ENCODE data around the gene PSMD1. TPM values are rescaled to one million over a fixed set of nuclear protein-coding genes. Genes with fewer than 3 reads are reported as not detected.

Gene PSMD1
- total RNA-seq, 1 experiment from 2014 or later, result 133 TPM

- TF ChIP-seq, protein P1, sequence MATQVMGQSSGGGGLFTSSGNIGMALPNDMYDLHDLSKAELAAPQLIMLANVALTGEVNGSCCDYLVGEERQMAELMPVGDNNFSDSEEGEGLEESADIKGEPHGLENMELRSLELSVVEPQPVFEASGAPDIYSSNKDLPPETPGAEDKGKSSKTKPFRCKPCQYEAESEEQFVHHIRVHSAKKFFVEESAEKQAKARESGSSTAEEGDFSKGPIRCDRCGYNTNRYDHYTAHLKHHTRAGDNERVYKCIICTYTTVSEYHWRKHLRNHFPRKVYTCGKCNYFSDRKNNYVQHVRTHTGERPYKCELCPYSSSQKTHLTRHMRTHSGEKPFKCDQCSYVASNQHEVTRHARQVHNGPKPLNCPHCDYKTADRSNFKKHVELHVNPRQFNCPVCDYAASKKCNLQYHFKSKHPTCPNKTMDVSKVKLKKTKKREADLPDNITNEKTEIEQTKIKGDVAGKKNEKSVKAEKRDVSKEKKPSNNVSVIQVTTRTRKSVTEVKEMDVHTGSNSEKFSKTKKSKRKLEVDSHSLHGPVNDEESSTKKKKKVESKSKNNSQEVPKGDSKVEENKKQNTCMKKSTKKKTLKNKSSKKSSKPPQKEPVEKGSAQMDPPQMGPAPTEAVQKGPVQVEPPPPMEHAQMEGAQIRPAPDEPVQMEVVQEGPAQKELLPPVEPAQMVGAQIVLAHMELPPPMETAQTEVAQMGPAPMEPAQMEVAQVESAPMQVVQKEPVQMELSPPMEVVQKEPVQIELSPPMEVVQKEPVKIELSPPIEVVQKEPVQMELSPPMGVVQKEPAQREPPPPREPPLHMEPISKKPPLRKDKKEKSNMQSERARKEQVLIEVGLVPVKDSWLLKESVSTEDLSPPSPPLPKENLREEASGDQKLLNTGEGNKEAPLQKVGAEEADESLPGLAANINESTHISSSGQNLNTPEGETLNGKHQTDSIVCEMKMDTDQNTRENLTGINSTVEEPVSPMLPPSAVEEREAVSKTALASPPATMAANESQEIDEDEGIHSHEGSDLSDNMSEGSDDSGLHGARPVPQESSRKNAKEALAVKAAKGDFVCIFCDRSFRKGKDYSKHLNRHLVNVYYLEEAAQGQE (IDR thresholded peaks at IDR 0.05; ENCODE audit: low read depth), result no peak
- TF ChIP-seq EZH2phosphoT487 (IDR thresholded peaks at IDR 0.05; ENCODE audit: borderline replicate concordance) (no peak), CBX3 (IDR thresholded peaks at IDR 0.05; ENCODE audit: low read depth) (no peak)
Observed at GRCh38 chr2:231129216-231129615, 72.5 kb downstream of the PSMD1 start (continued).

- H3K4me3 ChIP-seq (replicated peaks in 1 of 2; ENCODE audit: low read depth in 1 of 2, low read length in 2 of 2), result no peak overlapping the region
- TF ChIP-seq CBX3 (IDR thresholded peaks at IDR 0.05; ENCODE audit: low read depth) (no peak), CEBPB (IDR thresholded peaks at IDR 0.05; ENCODE audit: low read depth) (no peak), EZH2phosphoT487 (IDR thresholded peaks at IDR 0.05; ENCODE audit: borderline replicate concordance) (no peak), MAX (IDR thresholded peaks at IDR 0.05) (no peak), SP1 (IDR thresholded peaks at IDR 0.05; ENCODE audit: low read depth) (no peak), ELF1 (IDR thresholded peaks at IDR 0.05; ENCODE audit: borderline replicate concordance, low read depth) (no peak), SIN3A (IDR thresholded peaks at IDR 0.05; ENCODE audit: low read depth) (no peak), RAD21 (IDR thresholded peaks at IDR 0.05; ENCODE audit: low read depth) (no peak), JUND (IDR thresholded peaks at IDR 0.05) (no peak), ZBTB33 (IDR thresholded peaks at IDR 0.05; ENCODE audit: extremely low read depth, insufficient replicate concordance, low read length) (no peak), EGR1 (IDR thresholded peaks at IDR 0.05; ENCODE audit: low read depth) (no peak), EZH2 (IDR thresholded peaks at IDR 0.05) (no peak), POLR2A (IDR thresholded peaks at IDR 0.05; ENCODE audit: borderline replicate concordance, extremely low read depth, insufficient read depth, insufficient read length) (no peak), SRF (IDR thresholded peaks at IDR 0.05; ENCODE audit: low read depth) (no peak), ZFX (IDR thresholded peaks at IDR 0.05) (no peak)
- TF ChIP-seq, protein P2, sequence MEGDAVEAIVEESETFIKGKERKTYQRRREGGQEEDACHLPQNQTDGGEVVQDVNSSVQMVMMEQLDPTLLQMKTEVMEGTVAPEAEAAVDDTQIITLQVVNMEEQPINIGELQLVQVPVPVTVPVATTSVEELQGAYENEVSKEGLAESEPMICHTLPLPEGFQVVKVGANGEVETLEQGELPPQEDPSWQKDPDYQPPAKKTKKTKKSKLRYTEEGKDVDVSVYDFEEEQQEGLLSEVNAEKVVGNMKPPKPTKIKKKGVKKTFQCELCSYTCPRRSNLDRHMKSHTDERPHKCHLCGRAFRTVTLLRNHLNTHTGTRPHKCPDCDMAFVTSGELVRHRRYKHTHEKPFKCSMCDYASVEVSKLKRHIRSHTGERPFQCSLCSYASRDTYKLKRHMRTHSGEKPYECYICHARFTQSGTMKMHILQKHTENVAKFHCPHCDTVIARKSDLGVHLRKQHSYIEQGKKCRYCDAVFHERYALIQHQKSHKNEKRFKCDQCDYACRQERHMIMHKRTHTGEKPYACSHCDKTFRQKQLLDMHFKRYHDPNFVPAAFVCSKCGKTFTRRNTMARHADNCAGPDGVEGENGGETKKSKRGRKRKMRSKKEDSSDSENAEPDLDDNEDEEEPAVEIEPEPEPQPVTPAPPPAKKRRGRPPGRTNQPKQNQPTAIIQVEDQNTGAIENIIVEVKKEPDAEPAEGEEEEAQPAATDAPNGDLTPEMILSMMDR (IDR thresholded peaks at IDR 0.05 in 2 of 3, conservative IDR thresholded peaks at IDR 0.05 in 1 of 3; ENCODE audit: borderline replicate concordance in 1 of 3, insufficient read depth in 1 of 3, low read depth in 2 of 3, low read length in 2 of 3), result no peak
- no peak overlapping the region for H3K9ac ChIP-seq (ENCODE audit: low read length)
- H3K9me3 ChIP-seq (ENCODE audit: control insufficient read depth in 1 of 2, insufficient read depth in 1 of 2, low read depth in 1 of 2, low read length in 2 of 2), result no peaks in the 10 kb centered on the region
- H2AFZ ChIP-seq (ENCODE audit: low read depth, low read length, poor library complexity, severe bottlenecking), result no peak overlapping the region
- no TSS peak for BruUV-seq (replicated peaks)
- RAD21 ChIA-PET (ENCODE audit: low non-redundant PET in 1 of 2, low total read pairs in 2 of 2, uncharacterized antibody in 2 of 2, unreplicated experiment in 2 of 2), result no interaction called here
- H3K4me2 ChIP-seq (ENCODE audit: low read length), result no peak overlapping the region
- CTCF ChIA-PET, result interaction anchor here (1.1 kb wide), 1 partner anchor 74 kb away, joined by 3 read pairs; the partner anchor contains the start of gene PSMD1
- H3K27ac ChIP-seq (ENCODE audit: low read depth, low read length), result no peak overlapping the region
- H3K36me3 ChIP-seq (ENCODE audit: control insufficient read depth in 1 of 2, insufficient read depth in 2 of 2, low read length in 2 of 2), result no peaks in the 10 kb centered on the region
- no peak for DNase-seq (ENCODE audit: low read depth, low spot score)
- H3K4me1 ChIP-seq (ENCODE audit: control insufficient read depth in 1 of 2, insufficient read depth in 2 of 2, low read length in 2 of 2), result no peaks in the 10 kb centered on the region
- intact Hi-C loops (cut with micrococcal nuclease), result no loop called here
- no peak for ATAC-seq
- H3K9me2 ChIP-seq (ENCODE audit: insufficient read depth), result no peaks in the 10 kb centered on the region
- peaks cover 48% of the 10 kb centered on the region for H3K79me2 ChIP-seq (ENCODE audit: insufficient read depth, low read length)
- POLR2A ChIA-PET, result no interaction called here
- no peaks in the 10 kb centered on the region for H3K27me3 ChIP-seq (ENCODE audit: insufficient read depth, low read length)
- peaks cover 15% of the 10 kb centered on the region; the same call in 1 of the 2 replicates for H4K20me1 ChIP-seq (ENCODE audit: insufficient read depth)
Observed at GRCh38 chr2:231130336-231131056, 73.8 kb downstream of the PSMD1 start.
